HepG2 (cell line): ENCODE data around the gene VTI1B. TPM values are rescaled to one million over a fixed set of nuclear protein-coding genes. Genes with fewer than 3 reads are reported as not detected.
A peak's percentile ranks its signal among the peaks of the same experiment; 100 is the strongest.

Experiments
- ETV5 ChIP-seq: IDR thresholded peaks from 2 replicates; pipeline ENCODE4 v1.6.1; 2018; ENCODE audit warnings: missing biosample characterization, missing genetic modification reagents, inconsistent platforms, borderline replicate concordance
- KAT2B ChIP-seq: fragments of 150-350 bp; IDR thresholded peaks from 2 replicates; pipeline ENCODE4 v1.6.1; 2014; ENCODE audit warnings: low read depth, low read length, borderline replicate concordance
- KDM5B ChIP-seq: sonication (generic); formaldehyde crosslinking; IDR thresholded peaks from 2 replicates; pipeline ENCODE4 v1.4.0; 2020; ENCODE audit warnings: missing genetic modification reagents, mild to moderate bottlenecking, borderline replicate concordance
- PPARG ChIP-seq: conservative IDR thresholded peaks from 2 replicates; pipeline ENCODE4 v1.6.1; 2016; ENCODE audit warnings: missing biosample characterization, missing genetic modification reagents
- SMYD3 ChIP-seq: sonication (generic); formaldehyde crosslinking; IDR thresholded peaks from 2 replicates; pipeline ENCODE4 v1.8.1; 2023; ENCODE audit warnings: mild to moderate bottlenecking, missing genetic modification reagents
- SOX5 ChIP-seq: IDR thresholded peaks from 2 replicates; pipeline ENCODE4 v1.6.1; 2016; ENCODE audit warnings: borderline replicate concordance
- TBP ChIP-seq: sonication (generic); formaldehyde crosslinking; IDR thresholded peaks from 2 replicates; pipeline ENCODE4 v1.5.0; 2020; ENCODE audit warnings: missing genetic modification reagents
- ZNF17 ChIP-seq: sonication (generic); formaldehyde crosslinking; IDR thresholded peaks from 2 replicates; pipeline ENCODE4 v1.5.0; 2020; ENCODE audit warnings: mild to moderate bottlenecking, missing genetic modification reagents
- ZNF20 ChIP-seq: sonication (generic); formaldehyde crosslinking; IDR thresholded peaks from 2 replicates; pipeline ENCODE4 v1.4.0; 2020; ENCODE audit warnings: mild to moderate bottlenecking, moderate library complexity, missing genetic modification reagents
- ZNF329 ChIP-seq: sonication (generic); formaldehyde crosslinking; IDR thresholded peaks from 2 replicates; pipeline ENCODE4 v1.9.0; 2021; ENCODE audit warnings: low read depth, mild to moderate bottlenecking, missing genetic modification reagents
- ZNF33B ChIP-seq: sonication (generic); formaldehyde crosslinking; IDR thresholded peaks from 2 replicates; pipeline ENCODE4 v1.5.1; 2020; ENCODE audit warnings: mild to moderate bottlenecking, missing genetic modification reagents
- ZNF614 ChIP-seq: IDR thresholded peaks from 2 replicates; pipeline ENCODE4 v1.6.1; 2018; ENCODE audit warnings: missing biosample characterization, missing genetic modification reagents, inconsistent platforms, borderline replicate concordance
- ZSCAN12 ChIP-seq: sonication (generic); formaldehyde crosslinking; IDR thresholded peaks from 2 replicates; pipeline ENCODE4 v1.9.0; 2021; ENCODE audit warnings: mild to moderate bottlenecking, missing genetic modification reagents
- polyA plus RNA-seq, 8 experiments: library from polyadenylated mRNA; depleted of rRNA in 3 of 8; stranded (reverse) in 7 of 8; unstranded in 1 of 8; fragments of >200 nt; fragmentation: Illumina TruSeq in 4 of 8; extraction: Trizol in 4 of 8; gene quantifications; 2 replicates each; pipeline versions ENCODE4 v1.2.1 to v1.2.3, GENCODE V29; 2011 to 2016; ENCODE audit warnings: low read depth in 4 of 8, missing spikeins in 1 of 8, mixed read lengths in 1 of 8; ENCODE audit not compliant: insufficient read depth in 1 of 8
- total RNA-seq, 5 experiments: library from RNA; depleted of rRNA; stranded (reverse); fragments of >200 nt; fragmentation: Illumina TruSeq; extraction: Trizol; gene quantifications; 2 replicates each; pipeline ENCODE4 v1.2.3, GENCODE V29; 2016; ENCODE audit warnings: low read depth in 1 of 5
- TF ChIP-seq, protein P1 (sequence below): sonication (generic); formaldehyde crosslinking; IDR thresholded peaks from 2 replicates; pipeline ENCODE4 v1.8.0; 2022; ENCODE audit warnings: mild to moderate bottlenecking, missing genetic modification reagents
- TF ChIP-seq, protein P2 (sequence below): sonication (generic); formaldehyde crosslinking; IDR thresholded peaks from 2 replicates; pipeline ENCODE4 v1.4.0; 2020; ENCODE audit warnings: missing genetic modification reagents, borderline replicate concordance
- TF ChIP-seq, protein P3 (sequence below): sonication (generic); formaldehyde crosslinking; IDR thresholded peaks from 2 replicates; pipeline ENCODE4 v1.4.0; 2020; ENCODE audit warnings: missing genetic modification reagents
- TF ChIP-seq, protein P4 (sequence below): sonication (generic); formaldehyde crosslinking; IDR thresholded peaks from 2 replicates; pipeline ENCODE4 v1.4.0; 2020; ENCODE audit warnings: missing genetic modification reagents, borderline replicate concordance
- TF ChIP-seq, protein P5 (sequence below): IDR thresholded peaks from 2 replicates; pipeline ENCODE4 v1.6.1; 2016; ENCODE audit warnings: mild to moderate bottlenecking, missing biosample characterization, missing genetic modification reagents
- TF ChIP-seq, protein P6 (sequence below): sonication (generic); formaldehyde crosslinking; IDR thresholded peaks from 2 replicates; pipeline ENCODE4 v1.4.0; 2020; ENCODE audit warnings: missing genetic modification reagents

VTI1B gene
- total and polyA plus RNA-seq, 2 of the 13 experiments (the other 11 are each of a cell fraction or from before 2014, with no cell fraction given): 39.0 to 103 TPM

DNA sequence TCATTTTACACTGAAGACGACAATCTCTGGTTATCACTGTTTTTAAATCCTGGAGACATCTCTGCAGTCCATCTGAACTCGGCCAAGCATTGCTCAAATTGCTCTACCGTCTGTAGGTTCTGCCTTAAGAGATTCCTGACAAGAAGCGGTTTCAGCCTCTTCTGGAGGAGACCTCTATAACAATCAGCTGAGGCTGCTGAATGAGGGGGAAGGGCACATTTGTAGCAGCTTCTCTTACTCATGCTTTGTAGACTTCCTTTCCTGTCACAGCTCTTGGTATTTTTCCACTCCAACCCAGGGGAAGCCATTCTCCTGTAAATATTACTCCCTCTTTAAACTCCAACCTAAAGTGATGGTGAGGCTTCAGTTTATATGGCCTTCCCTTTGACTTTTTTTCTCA lies 51.8 kb downstream of the VTI1B start (continued):
- TF ChIP-seq, protein P1, sequence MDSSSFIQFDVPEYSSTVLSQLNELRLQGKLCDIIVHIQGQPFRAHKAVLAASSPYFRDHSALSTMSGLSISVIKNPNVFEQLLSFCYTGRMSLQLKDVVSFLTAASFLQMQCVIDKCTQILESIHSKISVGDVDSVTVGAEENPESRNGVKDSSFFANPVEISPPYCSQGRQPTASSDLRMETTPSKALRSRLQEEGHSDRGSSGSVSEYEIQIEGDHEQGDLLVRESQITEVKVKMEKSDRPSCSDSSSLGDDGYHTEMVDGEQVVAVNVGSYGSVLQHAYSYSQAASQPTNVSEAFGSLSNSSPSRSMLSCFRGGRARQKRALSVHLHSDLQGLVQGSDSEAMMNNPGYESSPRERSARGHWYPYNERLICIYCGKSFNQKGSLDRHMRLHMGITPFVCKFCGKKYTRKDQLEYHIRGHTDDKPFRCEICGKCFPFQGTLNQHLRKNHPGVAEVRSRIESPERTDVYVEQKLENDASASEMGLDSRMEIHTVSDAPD (CRISPR knock-in tag): no peak
- TF ChIP-seq, protein P2, sequence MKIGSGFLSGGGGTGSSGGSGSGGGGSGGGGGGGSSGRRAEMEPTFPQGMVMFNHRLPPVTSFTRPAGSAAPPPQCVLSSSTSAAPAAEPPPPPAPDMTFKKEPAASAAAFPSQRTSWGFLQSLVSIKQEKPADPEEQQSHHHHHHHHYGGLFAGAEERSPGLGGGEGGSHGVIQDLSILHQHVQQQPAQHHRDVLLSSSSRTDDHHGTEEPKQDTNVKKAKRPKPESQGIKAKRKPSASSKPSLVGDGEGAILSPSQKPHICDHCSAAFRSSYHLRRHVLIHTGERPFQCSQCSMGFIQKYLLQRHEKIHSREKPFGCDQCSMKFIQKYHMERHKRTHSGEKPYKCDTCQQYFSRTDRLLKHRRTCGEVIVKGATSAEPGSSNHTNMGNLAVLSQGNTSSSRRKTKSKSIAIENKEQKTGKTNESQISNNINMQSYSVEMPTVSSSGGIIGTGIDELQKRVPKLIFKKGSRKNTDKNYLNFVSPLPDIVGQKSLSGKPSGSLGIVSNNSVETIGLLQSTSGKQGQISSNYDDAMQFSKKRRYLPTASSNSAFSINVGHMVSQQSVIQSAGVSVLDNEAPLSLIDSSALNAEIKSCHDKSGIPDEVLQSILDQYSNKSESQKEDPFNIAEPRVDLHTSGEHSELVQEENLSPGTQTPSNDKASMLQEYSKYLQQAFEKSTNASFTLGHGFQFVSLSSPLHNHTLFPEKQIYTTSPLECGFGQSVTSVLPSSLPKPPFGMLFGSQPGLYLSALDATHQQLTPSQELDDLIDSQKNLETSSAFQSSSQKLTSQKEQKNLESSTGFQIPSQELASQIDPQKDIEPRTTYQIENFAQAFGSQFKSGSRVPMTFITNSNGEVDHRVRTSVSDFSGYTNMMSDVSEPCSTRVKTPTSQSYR (CRISPR knock-in tag): peak; percentile 89; the same call in 1 of the 2 replicates
- TF ChIP-seq TBP (CRISPR knock-in tag): no peak
- TF ChIP-seq ETV5: peak; percentile 24; the same call in 1 of the 2 replicates
- TF ChIP-seq KAT2B: no peak
- TF ChIP-seq, protein P3, sequence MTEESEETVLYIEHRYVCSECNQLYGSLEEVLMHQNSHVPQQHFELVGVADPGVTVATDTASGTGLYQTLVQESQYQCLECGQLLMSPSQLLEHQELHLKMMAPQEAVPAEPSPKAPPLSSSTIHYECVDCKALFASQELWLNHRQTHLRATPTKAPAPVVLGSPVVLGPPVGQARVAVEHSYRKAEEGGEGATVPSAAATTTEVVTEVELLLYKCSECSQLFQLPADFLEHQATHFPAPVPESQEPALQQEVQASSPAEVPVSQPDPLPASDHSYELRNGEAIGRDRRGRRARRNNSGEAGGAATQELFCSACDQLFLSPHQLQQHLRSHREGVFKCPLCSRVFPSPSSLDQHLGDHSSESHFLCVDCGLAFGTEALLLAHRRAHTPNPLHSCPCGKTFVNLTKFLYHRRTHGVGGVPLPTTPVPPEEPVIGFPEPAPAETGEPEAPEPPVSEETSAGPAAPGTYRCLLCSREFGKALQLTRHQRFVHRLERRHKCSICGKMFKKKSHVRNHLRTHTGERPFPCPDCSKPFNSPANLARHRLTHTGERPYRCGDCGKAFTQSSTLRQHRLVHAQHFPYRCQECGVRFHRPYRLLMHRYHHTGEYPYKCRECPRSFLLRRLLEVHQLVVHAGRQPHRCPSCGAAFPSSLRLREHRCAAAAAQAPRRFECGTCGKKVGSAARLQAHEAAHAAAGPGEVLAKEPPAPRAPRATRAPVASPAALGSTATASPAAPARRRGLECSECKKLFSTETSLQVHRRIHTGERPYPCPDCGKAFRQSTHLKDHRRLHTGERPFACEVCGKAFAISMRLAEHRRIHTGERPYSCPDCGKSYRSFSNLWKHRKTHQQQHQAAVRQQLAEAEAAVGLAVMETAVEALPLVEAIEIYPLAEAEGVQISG (CRISPR knock-in tag): no peak
- TF ChIP-seq, protein P4, sequence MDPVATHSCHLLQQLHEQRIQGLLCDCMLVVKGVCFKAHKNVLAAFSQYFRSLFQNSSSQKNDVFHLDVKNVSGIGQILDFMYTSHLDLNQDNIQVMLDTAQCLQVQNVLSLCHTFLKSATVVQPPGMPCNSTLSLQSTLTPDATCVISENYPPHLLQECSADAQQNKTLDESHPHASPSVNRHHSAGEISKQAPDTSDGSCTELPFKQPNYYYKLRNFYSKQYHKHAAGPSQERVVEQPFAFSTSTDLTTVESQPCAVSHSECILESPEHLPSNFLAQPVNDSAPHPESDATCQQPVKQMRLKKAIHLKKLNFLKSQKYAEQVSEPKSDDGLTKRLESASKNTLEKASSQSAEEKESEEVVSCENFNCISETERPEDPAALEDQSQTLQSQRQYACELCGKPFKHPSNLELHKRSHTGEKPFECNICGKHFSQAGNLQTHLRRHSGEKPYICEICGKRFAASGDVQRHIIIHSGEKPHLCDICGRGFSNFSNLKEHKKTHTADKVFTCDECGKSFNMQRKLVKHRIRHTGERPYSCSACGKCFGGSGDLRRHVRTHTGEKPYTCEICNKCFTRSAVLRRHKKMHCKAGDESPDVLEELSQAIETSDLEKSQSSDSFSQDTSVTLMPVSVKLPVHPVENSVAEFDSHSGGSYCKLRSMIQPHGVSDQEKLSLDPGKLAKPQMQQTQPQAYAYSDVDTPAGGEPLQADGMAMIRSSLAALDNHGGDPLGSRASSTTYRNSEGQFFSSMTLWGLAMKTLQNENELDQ (CRISPR knock-in tag): no peak
- TF ChIP-seq SMYD3: no peak
- TF ChIP-seq PPARG (CRISPR knock-in tag): 0 out of 2 replicates have a peak, but pooled peaks have one; percentile 26
- no peak for TF ChIP-seq SOX5 (CRISPR knock-in tag)
- no peak for TF ChIP-seq ZNF20 (CRISPR knock-in tag)
- no peak for TF ChIP-seq ZNF33B (CRISPR knock-in tag)
- TF ChIP-seq KDM5B (CRISPR knock-in tag): no peak
- TF ChIP-seq ZNF17 (CRISPR knock-in tag): no peak
- TF ChIP-seq ZSCAN12: no peak
- TF ChIP-seq, protein P5, sequence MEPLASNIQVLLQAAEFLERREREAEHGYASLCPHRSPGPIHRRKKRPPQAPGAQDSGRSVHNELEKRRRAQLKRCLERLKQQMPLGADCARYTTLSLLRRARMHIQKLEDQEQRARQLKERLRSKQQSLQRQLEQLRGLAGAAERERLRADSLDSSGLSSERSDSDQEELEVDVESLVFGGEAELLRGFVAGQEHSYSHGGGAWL (CRISPR knock-in tag): no peak
- TF ChIP-seq, protein P6, sequence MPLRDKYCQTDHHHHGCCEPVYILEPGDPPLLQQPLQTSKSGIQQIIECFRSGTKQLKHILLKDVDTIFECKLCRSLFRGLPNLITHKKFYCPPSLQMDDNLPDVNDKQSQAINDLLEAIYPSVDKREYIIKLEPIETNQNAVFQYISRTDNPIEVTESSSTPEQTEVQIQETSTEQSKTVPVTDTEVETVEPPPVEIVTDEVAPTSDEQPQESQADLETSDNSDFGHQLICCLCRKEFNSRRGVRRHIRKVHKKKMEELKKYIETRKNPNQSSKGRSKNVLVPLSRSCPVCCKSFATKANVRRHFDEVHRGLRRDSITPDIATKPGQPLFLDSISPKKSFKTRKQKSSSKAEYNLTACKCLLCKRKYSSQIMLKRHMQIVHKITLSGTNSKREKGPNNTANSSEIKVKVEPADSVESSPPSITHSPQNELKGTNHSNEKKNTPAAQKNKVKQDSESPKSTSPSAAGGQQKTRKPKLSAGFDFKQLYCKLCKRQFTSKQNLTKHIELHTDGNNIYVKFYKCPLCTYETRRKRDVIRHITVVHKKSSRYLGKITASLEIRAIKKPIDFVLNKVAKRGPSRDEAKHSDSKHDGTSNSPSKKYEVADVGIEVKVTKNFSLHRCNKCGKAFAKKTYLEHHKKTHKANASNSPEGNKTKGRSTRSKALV (CRISPR knock-in tag): no peak
- no peak for TF ChIP-seq ZNF329 (CRISPR knock-in tag)
- no peak for TF ChIP-seq ZNF614 (CRISPR knock-in tag)
